Measurements from ENCODE around the gene C17orf75.

Gene C17orf75

DNA sequence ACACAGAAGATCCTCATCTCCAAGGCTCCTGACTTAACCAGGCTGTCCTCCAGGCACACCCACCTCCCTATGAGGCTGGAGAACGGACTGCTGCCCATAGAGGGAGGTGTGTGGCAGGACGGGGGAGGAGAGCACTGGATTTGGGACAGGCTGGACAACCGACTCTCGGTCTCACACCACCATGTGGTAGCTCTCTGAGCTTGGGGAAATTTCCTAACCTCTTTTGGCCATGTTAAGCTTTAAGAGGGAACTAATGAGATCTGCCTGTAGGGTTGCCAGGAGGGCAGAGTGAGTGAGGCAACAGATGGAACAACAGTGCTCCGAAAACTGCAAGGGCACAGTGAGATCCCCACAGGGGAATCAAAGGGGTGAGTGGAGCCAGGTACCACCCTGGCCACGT, 43.7 kb downstream of the C17orf75 start:
- no peak overlapping the region for H3K4me3 ChIP-seq (replicated peaks; ENCODE audit: low read depth, low read length)
- no peak for DNase-seq (ENCODE audit: low read depth)
- TF ChIP-seq, protein P1, sequence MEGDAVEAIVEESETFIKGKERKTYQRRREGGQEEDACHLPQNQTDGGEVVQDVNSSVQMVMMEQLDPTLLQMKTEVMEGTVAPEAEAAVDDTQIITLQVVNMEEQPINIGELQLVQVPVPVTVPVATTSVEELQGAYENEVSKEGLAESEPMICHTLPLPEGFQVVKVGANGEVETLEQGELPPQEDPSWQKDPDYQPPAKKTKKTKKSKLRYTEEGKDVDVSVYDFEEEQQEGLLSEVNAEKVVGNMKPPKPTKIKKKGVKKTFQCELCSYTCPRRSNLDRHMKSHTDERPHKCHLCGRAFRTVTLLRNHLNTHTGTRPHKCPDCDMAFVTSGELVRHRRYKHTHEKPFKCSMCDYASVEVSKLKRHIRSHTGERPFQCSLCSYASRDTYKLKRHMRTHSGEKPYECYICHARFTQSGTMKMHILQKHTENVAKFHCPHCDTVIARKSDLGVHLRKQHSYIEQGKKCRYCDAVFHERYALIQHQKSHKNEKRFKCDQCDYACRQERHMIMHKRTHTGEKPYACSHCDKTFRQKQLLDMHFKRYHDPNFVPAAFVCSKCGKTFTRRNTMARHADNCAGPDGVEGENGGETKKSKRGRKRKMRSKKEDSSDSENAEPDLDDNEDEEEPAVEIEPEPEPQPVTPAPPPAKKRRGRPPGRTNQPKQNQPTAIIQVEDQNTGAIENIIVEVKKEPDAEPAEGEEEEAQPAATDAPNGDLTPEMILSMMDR (IDR thresholded peaks at IDR 0.05; ENCODE audit: low read length, missing control alignments): no peak

- TF ChIP-seq, protein P1 (IDR thresholded peaks at IDR 0.05; ENCODE audit: low read length, missing control alignments): no peak
- no peak overlapping the region for H3K4me3 ChIP-seq (replicated peaks; ENCODE audit: low read depth, low read length)
- DNase-seq (ENCODE audit: low read depth): no peak
Measured at GRCh38 chr17:32297860-32298259, 44.1 kb downstream of the C17orf75 start.

DNA sequence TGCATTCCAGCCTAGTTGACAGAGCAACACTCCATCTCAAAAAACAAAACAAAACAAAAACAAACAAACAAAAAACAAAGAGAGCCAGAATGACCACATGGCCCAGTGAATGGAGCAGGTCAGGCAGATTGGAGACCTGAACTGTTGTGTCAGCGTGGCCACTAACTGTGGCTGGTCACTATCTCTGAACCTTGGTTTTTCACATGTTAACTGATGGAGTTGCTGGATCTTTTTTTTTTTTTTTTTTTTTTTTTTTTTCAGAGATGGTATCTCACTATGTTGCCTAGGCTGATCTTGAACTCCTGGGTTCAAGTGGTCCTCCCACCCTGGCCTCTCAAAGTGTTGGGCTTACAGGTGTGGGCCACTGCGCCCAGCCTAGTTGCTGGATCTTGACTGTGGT, 44.5 kb downstream of the C17orf75 start:
- H3K4me3 ChIP-seq (replicated peaks; ENCODE audit: low read depth, low read length): no peak overlapping the region
- DNase-seq (ENCODE audit: low read depth): no peak
- TF ChIP-seq, protein P1 (IDR thresholded peaks at IDR 0.05; ENCODE audit: low read length, missing control alignments): no peak

GRCh38 chr17:32292094-32292493, 49.9 kb downstream of the C17orf75 start:
- H3K4me3 ChIP-seq (replicated peaks; ENCODE audit: low read depth, low read length): no peak overlapping the region
- TF ChIP-seq, protein P1 (IDR thresholded peaks at IDR 0.05; ENCODE audit: low read length, missing control alignments): no peak
- no peak for DNase-seq (ENCODE audit: low read depth)

- TF ChIP-seq, protein P1 (IDR thresholded peaks at IDR 0.05; ENCODE audit: low read length, missing control alignments): no peak
- DNase-seq (ENCODE audit: low read depth): no peak
- H3K4me3 ChIP-seq (replicated peaks; ENCODE audit: low read depth, low read length): no peak overlapping the region
Measured at GRCh38 chr17:32289471-32290070, 52.4 kb downstream of the C17orf75 start.

DNA sequence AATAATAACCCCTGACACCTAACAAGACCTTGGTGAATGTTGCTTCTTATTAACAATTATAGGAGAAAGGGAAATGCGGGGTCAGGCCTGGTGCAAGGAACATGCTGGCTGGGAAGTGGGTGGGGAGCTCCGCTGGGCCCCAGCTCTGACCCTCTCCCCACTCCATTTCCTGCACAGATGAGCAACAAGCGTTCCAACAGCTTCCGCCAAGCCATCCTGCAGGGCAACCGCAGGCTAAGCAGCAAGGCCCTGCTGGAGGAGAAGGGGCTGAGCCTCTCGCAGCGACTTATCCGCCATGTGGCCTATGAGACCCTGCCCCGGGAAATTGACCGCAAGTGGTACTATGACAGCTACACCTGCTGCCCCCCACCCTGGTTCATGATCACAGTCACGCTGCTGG, 53.4 kb downstream of the C17orf75 start:
- TF ChIP-seq, protein P1 (IDR thresholded peaks at IDR 0.05; ENCODE audit: low read length, missing control alignments): no peak
- H3K4me3 ChIP-seq (replicated peaks; ENCODE audit: low read depth, low read length): no peak overlapping the region
- DNase-seq (ENCODE audit: low read depth): no peak

GRCh38 chr17:32287804-32288511, 54.0 kb downstream of the C17orf75 start:
- TF ChIP-seq, protein P1 (IDR thresholded peaks at IDR 0.05; ENCODE audit: low read length, missing control alignments): no peak

More at GRCh38 chr17:32287804-32288511, 54.0 kb downstream of the C17orf75 start:
- DNase-seq (ENCODE audit: low read depth): no peak
- H3K4me3 ChIP-seq (replicated peaks; ENCODE audit: low read depth, low read length): no peak overlapping the region

All from fibroblast of pulmonary artery (primary cell).